CD1c-positive myeloid dendritic cell (primary cell): ENCODE results near the gene PNKP.
A peak's percentile ranks its signal among the peaks of the same experiment; 100 is the strongest.

Experiments used
- DNase-seq: peaks from one replicate; pipeline ENCODE4 v3.0.0-alpha.2; 2016; ENCODE audit errors: extremely low spot score

Gene PNKP

DNA sequence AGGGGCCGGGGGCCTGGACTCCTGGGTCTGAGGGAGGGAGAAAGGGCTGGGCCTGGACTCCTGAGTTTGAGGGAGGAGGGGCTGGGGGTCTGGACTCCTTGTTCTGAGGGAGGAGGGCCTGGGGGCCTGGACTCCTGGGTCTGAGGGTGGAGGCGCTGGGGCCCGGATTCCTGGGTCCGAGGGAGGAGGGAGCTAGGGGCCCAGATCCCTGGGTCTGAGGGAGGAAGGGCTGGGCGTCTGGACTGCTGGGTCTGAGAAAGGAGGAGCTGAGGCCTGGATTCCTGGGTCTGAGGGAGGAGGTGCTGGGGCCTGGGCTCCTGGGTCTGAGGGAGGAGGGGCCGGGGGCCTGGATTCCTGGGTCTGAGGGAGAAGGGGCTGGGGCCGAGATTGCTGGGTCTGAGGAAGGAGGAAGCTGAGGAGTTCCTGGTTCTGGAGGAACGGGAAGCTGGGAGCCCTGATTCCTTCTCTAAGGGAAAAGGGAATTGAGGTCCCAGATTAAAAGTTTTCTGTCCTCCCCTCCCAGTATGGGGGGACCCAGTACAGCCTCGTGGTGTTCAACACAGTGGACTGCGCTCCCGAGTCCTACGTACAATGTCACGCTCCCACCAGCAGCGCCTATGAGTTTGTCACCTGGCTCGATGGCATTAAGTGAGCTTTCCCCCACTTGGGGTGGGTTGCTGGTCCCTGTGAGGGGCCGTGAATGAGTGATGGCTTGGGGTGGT lies 48.6 kb downstream of the PNKP start:
- peak; percentile 44 for DNase-seq

DNA sequence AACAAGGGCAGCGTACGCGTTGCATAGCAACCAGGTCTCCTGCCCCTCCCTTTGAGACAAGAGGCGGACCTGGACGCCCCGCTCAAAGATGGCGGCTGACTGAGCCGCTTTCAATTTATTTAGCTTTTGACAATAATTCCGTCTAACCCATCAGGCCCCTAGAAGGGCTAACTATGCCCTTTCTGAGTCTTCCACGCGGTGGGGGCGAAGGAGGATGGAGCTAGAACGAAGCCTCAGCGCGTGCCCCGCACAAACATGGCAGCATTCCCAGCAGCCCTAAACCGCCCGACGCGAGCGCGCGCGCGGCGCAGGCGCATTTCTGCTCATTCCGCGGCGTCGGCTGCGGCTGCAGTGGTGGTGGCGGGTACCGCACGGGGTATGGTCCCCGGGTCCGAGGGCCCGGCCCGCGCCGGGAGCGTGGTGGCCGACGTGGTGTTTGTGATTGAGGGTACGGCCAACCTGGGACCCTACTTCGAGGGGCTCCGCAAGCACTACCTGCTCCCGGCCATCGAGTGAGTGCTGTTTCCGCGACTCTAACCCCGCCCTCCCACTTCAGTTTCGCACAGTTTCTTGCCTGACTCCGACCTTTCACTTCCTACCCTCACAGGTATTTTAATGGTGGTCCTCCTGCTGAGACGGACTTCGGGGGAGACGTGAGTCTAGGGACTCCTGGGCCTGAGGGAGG lies 49.3 kb downstream of the PNKP start, which contains the start of gene MED25:
Gene MED25, plus strand, starts transcription at position 326 of the 685 bp plus-strand sequence. Its CDS starts 53 bp downstream, at position 379.
- peak; percentile 94 for DNase-seq

DNA sequence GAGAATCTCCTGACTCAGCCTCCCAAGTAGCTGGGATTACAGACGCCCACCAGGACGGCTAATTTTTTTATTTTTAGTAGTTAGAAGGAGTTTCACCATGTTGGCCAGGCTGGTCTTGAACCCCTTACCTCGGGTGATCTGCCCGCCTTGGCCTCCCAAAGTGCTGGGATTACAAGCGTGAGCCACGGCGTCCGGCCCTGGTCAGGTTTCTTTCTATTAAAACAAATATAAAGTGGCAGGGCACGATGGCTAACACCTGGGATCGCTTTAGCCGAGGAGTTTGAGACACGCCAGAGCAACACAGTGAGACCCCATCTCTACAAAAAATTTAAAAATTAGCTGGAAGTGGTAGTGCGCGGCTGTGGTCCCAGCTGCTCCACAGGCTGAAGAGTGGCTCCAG lies 50.8 kb downstream of the PNKP start:
- DNase-seq: no peak

DNA sequence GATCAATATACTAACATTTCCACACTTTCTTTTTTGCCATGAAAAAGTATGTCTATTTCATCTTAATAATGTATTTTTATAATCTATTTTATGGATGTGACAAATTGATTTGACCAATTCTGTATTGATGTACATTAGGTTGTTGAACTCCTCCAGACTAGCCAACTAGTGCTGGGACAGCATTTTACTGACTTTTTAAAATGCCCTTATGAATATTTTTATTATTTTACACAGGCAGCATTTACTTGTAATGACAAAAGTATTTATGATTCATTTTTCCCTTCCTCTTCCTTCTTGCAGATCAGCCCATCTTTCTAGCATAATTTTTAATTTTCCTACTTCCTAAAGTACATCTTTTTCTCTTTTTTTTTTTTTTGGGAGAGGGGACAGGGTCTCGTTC lies 53.4 kb downstream of the PNKP start:
- peak; percentile 21 for DNase-seq

DNA sequence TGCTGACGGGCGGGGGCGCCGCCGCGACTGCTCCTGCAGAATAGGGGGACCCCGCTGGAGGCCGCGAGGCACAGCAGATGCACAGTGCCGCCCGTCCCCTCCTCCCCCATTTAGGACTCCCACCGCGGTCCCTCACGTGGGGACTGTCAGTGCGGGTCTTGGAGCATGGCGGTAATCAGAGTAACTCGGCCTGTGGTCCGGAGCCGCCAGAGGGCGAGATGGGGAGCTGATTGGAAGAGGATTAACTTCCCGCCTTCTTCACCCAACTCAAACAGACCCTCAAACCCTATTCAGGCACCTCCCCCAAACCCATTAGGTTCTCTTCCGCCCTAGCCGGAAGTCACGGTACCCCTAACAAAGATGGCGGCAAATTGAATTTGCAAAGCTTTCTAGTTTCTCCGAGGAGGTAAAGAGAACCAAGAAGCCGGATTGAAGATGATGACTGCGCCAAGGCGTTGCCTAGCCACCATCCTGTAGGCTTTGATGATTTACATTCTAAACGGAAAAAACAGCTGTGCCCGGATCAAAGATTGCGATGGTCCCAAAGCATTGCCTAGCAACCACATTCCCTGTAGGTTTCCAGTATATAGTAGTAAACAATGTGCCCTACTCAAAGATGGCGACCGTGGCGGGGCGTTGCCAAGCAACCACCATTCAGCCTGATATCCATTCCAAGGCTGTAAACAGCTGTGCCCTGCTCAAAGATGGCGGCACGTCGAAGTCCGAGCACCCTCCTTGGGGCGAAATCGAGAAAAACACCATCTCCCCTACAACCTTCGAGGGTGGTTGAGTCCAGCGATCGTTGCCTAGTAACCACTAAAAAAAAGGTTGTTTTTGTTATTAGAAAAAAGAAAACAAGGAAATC lies 54.1 kb downstream of the PNKP start, which contains the start of gene FUZ:
Gene FUZ, minus strand, starts transcription at position 296 of the 865 bp plus-strand sequence. Its CDS starts 186 bp downstream, at position 110.
- peak; percentile 98 for DNase-seq

DNA sequence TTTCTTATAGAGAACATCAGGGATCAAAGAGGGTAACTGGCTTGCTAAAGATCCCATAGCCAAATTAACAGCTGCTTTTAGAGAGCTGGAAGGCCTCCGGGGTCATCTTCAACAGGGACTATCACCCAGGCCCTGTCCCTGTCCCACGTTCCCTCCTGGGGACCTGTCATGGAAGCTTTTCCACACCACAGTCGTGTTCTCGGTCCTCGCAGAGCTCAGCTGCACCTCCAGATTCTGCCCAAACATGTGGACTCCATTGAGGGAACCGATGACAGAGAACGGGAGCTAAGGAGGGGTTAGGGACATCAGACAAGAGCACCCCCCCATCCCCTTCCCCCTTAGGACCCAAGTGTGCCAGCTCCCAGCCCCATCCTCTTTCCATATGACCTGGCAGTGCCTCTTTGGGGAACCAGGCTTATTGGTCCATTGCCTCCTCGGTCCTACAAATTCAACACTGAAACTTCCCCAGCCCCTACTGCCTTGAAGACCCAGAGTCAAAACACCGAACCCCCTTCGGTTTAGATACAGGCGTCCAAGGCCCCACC lies 54.9 kb downstream of the PNKP start:
- DNase-seq: peak; percentile 12

DNA sequence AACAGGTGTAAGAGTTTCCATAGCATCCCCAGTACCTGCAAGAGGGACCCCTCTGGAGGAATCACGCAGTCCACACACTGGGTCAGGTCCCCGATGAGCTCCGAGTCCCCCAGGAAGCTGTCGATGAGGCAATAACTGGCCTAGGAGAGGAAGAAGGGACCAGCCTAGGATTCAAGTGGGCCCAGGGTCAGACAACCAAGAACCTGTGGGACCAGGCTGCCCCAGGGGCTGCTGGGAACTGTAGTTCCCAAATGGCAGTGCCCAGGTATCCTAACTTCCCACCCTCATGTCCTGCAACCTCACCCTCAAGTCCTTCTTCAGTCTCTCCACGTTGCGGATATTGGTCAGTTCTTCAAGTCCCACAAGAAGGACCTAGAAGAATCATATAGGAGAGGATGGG lies 56.0 kb downstream of the PNKP start:
- no peak for DNase-seq
